Ascending aorta (tissue), 2 donors: Measurements from ENCODE around the gene ZBTB4. TPM values are rescaled to one million over a fixed set of nuclear protein-coding genes. Genes with fewer than 3 reads are reported as not detected.
A peak's percentile ranks its signal among the peaks of the same experiment; 100 is the strongest.

Experiments
- DNase-seq, 2 donors: peaks; one replicate each; pipeline ENCODE4 v3.0.0-alpha.2; 2019; ENCODE audit warnings: low spot score in 2 of 2
- H3K27ac ChIP-seq, 2 donors: fragments of 200-600 bp; sonication (generic); one replicate each; pipeline ENCODE4 v1.5.1; 2016 to 2017; ENCODE audit warnings: mild to moderate bottlenecking in 1 of 2
- H3K27me3 ChIP-seq: fragments of 200-600 bp; sonication (generic); one replicate; pipeline ENCODE4 v1.5.1; 2017
- H3K36me3 ChIP-seq, 2 donors: fragments of 200-600 bp; sonication (generic); one replicate each; pipeline ENCODE4 v1.5.1; 2016
- H3K4me1 ChIP-seq, 2 donors: fragments of 200-600 bp; sonication (generic); one replicate each; pipeline ENCODE4 v1.5.1; 2016 to 2017; ENCODE audit warnings: mild to moderate bottlenecking in 1 of 2
- H3K4me3 ChIP-seq, 2 donors: fragments of 200-600 bp; sonication (generic); one replicate each; pipeline ENCODE4 v1.5.1; 2016 to 2017; ENCODE audit warnings: mild to moderate bottlenecking in 1 of 2
- H3K9me3 ChIP-seq, 2 donors: fragments of 200-600 bp; sonication (generic); one replicate each; pipeline ENCODE4 v1.5.1; 2016
- intact Hi-C: fragments of 100-400 bp; cut with DNase I; formaldehyde crosslinking; loops from one replicate; pipeline ENCODE4 v1.15.1; 2023
- total RNA-seq: library from RNA; depleted of rRNA; stranded (reverse); fragments of >200 nt; gene quantifications from one replicate; pipeline ENCODE4 v1.1.0, GENCODE V29; 2016
- TF ChIP-seq, protein P1 (sequence below), 3 experiments: fragments of 200-600 bp in 2 of 3; fragments of 450-650 bp in 1 of 3; sonication (generic) in 2 of 3; IDR thresholded peaks; one replicate each; pipeline ENCODE4 v1.5.1; 2016 to 2019; ENCODE audit warnings: antibody characterized with exemption in 3 of 3, mild to moderate bottlenecking in 1 of 3, moderate library complexity in 1 of 3

Gene ZBTB4
- total RNA-seq, 1 donor from 2014 or later, result 67.9 TPM

DNA sequence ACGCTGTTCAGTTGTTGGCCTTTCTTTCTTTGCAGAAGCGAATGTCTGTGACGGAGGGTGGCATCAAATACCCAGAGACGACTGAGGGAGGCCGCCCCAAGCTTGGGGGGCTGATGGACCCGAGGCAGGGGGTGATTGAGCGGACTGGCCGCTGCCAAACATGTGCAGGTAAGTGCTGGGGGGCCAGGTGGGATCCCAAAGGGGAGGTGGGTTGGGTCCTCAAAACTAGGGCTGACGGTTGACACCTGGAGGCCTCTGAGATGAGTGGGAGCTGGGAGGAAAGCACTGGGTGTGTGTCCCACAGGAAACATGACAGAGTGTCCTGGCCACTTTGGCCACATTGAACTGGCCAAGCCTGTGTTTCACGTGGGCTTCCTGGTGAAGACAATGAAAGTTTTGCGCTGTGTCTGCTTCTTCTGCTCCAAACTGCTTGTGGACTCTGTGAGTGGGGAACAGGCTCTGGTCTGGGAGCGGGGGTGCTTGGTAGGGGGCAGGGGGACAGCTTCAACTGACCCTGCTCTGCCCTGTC lies 16.5 kb upstream of the ZBTB4 start:
- intact Hi-C loops, result no loop called here
- Histone ChIP-seq H3K27me3 (no peaks in the 10 kb centered on the region), H3K36me3 (peaks cover 53 to 57% of the 10 kb centered on the region in 2 donors), H3K27ac (no peak overlapping the region), H3K9me3 (no peaks in the 10 kb centered on the region), H3K4me3 (no peak overlapping the region), H3K4me1 (peaks cover 0 to 3% of the 10 kb centered on the region in 2 donors)
- TF ChIP-seq, protein P1, sequence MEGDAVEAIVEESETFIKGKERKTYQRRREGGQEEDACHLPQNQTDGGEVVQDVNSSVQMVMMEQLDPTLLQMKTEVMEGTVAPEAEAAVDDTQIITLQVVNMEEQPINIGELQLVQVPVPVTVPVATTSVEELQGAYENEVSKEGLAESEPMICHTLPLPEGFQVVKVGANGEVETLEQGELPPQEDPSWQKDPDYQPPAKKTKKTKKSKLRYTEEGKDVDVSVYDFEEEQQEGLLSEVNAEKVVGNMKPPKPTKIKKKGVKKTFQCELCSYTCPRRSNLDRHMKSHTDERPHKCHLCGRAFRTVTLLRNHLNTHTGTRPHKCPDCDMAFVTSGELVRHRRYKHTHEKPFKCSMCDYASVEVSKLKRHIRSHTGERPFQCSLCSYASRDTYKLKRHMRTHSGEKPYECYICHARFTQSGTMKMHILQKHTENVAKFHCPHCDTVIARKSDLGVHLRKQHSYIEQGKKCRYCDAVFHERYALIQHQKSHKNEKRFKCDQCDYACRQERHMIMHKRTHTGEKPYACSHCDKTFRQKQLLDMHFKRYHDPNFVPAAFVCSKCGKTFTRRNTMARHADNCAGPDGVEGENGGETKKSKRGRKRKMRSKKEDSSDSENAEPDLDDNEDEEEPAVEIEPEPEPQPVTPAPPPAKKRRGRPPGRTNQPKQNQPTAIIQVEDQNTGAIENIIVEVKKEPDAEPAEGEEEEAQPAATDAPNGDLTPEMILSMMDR (IDR thresholded peaks at IDR 0.05), result no peak
- DNase-seq, result no peak

DNA sequence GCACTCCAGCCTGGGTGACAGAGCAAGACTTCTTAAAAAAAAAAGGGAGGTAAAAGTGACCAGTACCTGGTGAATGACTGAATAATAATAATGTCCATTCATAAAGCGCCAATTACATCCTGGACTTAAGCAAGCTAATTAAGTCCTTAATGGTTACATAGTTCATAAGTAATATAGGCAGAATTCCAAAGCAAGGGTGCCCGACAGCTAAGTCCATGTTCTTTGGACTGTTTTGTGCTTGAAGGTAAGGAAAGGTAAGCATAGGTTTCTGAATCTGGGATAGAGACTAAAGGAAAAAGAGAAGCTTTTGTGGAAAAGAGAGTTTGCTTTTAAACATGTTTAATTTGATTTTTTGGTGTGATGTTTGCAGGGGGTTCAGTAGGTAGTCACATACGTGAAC lies 14.5 kb upstream of the ZBTB4 start:
- intact Hi-C loops, result no loop called here
- no peak overlapping the region for H3K27ac ChIP-seq
- H3K9me3 ChIP-seq, result no peaks in the 10 kb centered on the region
- H3K4me1 ChIP-seq, result peaks cover 0 to 3% of the 10 kb centered on the region in 2 donors
- DNase-seq, result no peak
- TF ChIP-seq, protein P1 (IDR thresholded peaks at IDR 0.05), result no peak
- H3K27me3 ChIP-seq, result no peaks in the 10 kb centered on the region
- peaks cover 33 to 37% of the 10 kb centered on the region in 2 donors for H3K36me3 ChIP-seq
- no peak overlapping the region for H3K4me3 ChIP-seq

DNA sequence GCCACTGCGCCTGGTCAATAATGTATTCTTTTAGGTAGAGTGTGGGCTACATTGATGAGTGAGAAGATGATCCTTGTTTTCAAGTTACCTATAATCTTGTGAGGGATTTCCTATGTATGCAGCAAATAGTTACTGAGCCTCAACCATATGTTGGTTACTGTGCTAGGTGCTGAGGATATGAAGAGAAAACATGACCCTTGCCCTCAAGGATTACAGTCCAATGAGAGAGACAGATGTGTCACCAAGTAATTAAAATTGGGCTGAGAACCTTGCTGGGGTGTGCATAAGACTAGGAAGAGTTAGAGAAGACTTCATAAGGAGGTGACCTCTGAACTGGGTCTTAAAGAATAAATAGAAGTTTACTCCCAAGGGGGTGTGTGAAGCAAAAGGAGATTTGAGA lies 12.2 kb upstream of the ZBTB4 start:
- H3K36me3 ChIP-seq, result peaks cover 10 to 13% of the 10 kb centered on the region in 2 donors
- H3K27me3 ChIP-seq, result no peaks in the 10 kb centered on the region
- H3K27ac ChIP-seq, result no peak overlapping the region
- no peak overlapping the region for H3K4me3 ChIP-seq
- H3K4me1 ChIP-seq, result peaks cover 2 to 21% of the 10 kb centered on the region in 2 donors
- H3K9me3 ChIP-seq, result no peaks in the 10 kb centered on the region
- TF ChIP-seq, protein P1 (IDR thresholded peaks at IDR 0.05), result no peak
- intact Hi-C loops, result no loop called here
- DNase-seq, result no peak

DNA sequence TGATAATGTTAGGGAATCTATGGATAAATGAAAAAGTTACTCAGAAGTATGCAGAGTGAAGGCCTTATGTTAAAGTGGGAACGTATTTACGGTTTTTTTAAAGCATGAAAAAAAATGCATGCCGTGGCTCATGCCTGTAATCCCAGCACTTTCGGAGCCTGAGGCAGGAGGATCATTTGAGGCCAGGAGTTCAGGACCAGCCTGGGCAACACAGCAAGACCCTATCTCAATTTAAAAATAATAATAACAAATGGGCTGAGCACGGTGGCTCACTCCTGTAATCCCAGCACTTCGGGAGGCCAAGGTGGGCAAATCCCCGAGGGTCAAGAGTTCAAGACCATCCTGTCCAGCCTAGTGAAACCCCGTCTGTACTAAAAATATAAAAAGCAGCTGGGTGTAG lies 10.7 kb upstream of the ZBTB4 start:
- Histone ChIP-seq H3K4me1 (peaks cover 12 to 34% of the 10 kb centered on the region in 2 donors), H3K27ac (no peak overlapping the region), H3K4me3 (no peak overlapping the region), H3K36me3 (peaks cover 0 to 4% of the 10 kb centered on the region in 2 donors), H3K9me3 (no peaks in the 10 kb centered on the region), H3K27me3 (no peaks in the 10 kb centered on the region)
- intact Hi-C loops, result no loop called here
- DNase-seq, result no peak
- TF ChIP-seq, protein P1 (IDR thresholded peaks at IDR 0.05), result no peak

DNA sequence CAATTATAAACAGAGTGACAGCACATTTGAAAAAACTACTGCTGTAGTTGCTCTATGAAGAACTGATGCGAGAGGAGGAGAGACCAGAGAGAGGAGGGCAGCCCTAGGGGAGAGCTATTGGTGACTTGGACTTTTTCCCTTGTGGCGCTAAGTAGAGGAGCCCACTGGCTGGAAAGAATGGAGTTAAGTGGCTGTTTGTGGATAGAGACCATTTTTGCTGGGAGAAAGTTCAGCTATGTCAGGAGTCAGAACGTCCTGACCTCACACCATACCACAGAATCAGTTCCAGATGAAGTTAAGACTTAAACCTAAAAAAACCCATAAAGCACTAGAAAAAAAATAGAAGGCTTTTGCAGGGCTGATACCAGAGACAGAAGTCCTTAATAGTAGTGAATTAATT lies 6.8 kb upstream of the ZBTB4 start:
- DNase-seq, result no peak
- H3K4me3 ChIP-seq, result peak overlapping the region; percentile 71 to 84
- intact Hi-C loops, result loop anchor here (10.0 kb wide), 2 partner anchors 199 to 369 kb away; partner anchors contain the start of genes CYB5D1, NAA38, TMEM88 and TP53
- TF ChIP-seq, protein P1 (IDR thresholded peaks at IDR 0.05), result no peak
- no peak overlapping the region for H3K27ac ChIP-seq
- peaks cover 0 to under 1% of the 10 kb centered on the region in 2 donors for H3K36me3 ChIP-seq
- H3K9me3 ChIP-seq, result no peaks in the 10 kb centered on the region
- H3K27me3 ChIP-seq, result no peaks in the 10 kb centered on the region
- H3K4me1 ChIP-seq, result peaks cover 12 to 39% of the 10 kb centered on the region in 2 donors
